ENCODE measurements around the gene MED17.

- TF ChIP-seq, protein P1, sequence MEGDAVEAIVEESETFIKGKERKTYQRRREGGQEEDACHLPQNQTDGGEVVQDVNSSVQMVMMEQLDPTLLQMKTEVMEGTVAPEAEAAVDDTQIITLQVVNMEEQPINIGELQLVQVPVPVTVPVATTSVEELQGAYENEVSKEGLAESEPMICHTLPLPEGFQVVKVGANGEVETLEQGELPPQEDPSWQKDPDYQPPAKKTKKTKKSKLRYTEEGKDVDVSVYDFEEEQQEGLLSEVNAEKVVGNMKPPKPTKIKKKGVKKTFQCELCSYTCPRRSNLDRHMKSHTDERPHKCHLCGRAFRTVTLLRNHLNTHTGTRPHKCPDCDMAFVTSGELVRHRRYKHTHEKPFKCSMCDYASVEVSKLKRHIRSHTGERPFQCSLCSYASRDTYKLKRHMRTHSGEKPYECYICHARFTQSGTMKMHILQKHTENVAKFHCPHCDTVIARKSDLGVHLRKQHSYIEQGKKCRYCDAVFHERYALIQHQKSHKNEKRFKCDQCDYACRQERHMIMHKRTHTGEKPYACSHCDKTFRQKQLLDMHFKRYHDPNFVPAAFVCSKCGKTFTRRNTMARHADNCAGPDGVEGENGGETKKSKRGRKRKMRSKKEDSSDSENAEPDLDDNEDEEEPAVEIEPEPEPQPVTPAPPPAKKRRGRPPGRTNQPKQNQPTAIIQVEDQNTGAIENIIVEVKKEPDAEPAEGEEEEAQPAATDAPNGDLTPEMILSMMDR (conservative IDR thresholded peaks at IDR 0.05 in 1 of 2, IDR thresholded peaks at IDR 0.05 in 1 of 2; ENCODE audit: extremely low read depth in 1 of 2, insufficient read depth in 1 of 2, low read depth in 1 of 2, low read length in 2 of 2), result no peak
- no peak for TF ChIP-seq EZH2 (IDR thresholded peaks at IDR 0.05; ENCODE audit: borderline replicate concordance, low read length)
These were observed 48.5 kb upstream of the MED17 start for GRCh38 chr11:93735627-93736026.

Data from mammary epithelial cell (primary cell).